Epithelial cell of prostate (primary cell): ENCODE measurements around the gene MAP3K5.

Experiments
- DNase-seq: peaks from one replicate; pipeline ENCODE4 v3.0.0-alpha.2; 2011; ENCODE audit warnings: low read depth, low spot score
- H3K27ac ChIP-seq: fragments of 450-650 bp; 2 replicates; pipeline ENCODE4 v1.5.1; 2017; ENCODE audit warnings: mild to moderate bottlenecking

The MAP3K5 gene

DNA sequence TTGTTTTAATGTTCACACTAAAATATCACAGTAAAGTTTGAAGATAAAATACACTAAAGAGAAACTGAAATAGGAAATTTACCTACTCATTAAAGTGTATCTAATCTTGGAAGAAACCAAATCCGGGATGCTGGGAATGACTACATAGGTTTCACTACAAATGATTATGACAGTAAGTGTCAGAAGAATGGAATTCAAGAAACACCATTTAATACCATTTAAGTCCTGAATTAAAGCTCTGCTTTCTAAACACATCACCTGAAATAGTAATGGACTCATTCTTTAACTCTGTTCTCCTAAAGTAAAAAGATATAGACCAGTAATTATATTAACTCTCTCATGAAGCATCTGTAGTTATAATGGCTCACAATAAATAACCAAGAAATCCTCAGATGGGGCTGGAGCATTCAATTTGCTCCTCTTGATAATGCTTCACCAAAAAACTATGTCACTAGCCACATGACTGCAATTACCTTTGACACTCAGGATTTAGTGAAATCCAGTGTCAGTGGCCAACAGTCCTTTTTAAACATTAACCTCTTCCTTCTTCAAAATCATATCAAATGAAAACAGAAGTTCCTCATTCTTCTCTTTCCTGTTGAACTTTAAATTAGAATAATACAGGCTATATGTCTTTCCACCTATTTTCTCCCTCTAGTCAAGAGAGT, 283.4 kb downstream of the MAP3K5 start:
- H3K27ac ChIP-seq, result peak overlapping the region; percentile 25
- DNase-seq, result no peak
